ENCODE measurements around the gene RMRP.

RMRP gene

DNA sequence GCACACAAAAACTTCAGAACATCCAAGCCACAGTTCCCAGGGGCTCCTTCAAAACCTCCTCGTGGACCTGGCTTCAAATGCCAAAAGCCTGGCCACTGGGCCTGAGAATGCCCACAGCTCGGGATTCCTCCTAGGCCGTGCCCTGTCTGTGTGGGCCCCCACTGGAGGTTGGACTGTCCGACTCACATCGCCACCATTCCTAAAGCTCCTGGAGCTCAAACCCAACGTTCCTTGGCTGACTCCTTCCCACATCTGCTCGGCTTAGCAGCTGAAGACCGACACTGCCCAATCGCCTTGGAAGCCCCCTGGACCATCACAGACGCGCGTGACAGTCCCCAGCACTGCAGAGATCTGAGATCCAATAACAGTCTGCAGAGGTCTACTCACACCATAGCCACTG lies 14.8 kb downstream of the RMRP start:
- TF ChIP-seq SIN3A (IDR thresholded peaks at IDR 0.05; ENCODE audit: borderline replicate concordance, insufficient read depth, low read length) (no peak), TAF1 (IDR thresholded peaks at IDR 0.05; ENCODE audit: borderline replicate concordance, insufficient read depth, low read length) (no peak), POLR2AphosphoS5 (IDR thresholded peaks at IDR 0.05; ENCODE audit: low read depth, low read length) (no peak), FOXP2 (optimal IDR thresholded peaks at IDR 0.05; ENCODE audit: borderline replicate concordance, extremely low read depth, extremely low read length, insufficient read depth) (no peak)
- TF ChIP-seq, protein P1, sequence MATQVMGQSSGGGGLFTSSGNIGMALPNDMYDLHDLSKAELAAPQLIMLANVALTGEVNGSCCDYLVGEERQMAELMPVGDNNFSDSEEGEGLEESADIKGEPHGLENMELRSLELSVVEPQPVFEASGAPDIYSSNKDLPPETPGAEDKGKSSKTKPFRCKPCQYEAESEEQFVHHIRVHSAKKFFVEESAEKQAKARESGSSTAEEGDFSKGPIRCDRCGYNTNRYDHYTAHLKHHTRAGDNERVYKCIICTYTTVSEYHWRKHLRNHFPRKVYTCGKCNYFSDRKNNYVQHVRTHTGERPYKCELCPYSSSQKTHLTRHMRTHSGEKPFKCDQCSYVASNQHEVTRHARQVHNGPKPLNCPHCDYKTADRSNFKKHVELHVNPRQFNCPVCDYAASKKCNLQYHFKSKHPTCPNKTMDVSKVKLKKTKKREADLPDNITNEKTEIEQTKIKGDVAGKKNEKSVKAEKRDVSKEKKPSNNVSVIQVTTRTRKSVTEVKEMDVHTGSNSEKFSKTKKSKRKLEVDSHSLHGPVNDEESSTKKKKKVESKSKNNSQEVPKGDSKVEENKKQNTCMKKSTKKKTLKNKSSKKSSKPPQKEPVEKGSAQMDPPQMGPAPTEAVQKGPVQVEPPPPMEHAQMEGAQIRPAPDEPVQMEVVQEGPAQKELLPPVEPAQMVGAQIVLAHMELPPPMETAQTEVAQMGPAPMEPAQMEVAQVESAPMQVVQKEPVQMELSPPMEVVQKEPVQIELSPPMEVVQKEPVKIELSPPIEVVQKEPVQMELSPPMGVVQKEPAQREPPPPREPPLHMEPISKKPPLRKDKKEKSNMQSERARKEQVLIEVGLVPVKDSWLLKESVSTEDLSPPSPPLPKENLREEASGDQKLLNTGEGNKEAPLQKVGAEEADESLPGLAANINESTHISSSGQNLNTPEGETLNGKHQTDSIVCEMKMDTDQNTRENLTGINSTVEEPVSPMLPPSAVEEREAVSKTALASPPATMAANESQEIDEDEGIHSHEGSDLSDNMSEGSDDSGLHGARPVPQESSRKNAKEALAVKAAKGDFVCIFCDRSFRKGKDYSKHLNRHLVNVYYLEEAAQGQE (IDR thresholded peaks at IDR 0.05; ENCODE audit: insufficient read depth in 1 of 2, low read depth in 2 of 2, low read length in 2 of 2), result no peak

DNA sequence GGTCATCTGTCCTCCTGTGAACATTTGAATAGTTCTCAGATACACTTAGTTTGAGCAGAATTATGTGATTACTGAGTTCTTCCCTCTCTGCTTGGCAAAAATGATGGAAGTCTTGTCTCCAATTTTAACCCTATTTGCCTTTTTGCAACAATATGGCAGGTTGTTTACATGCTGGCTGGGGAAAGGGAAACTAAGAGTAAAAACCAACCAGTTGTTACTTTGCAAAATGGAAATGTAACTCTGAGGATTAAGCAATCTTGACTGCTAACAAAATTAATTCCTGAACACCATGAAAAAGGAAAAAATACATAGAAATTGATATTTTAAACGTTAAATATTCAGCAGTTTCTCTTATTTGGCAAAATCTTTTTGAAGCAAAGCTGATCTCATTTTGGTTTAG lies 18.2 kb downstream of the RMRP start:
- TF ChIP-seq SIN3A (IDR thresholded peaks at IDR 0.05; ENCODE audit: borderline replicate concordance, insufficient read depth, low read length) (no peak), POLR2AphosphoS5 (IDR thresholded peaks at IDR 0.05; ENCODE audit: low read depth, low read length) (no peak), FOXP2 (optimal IDR thresholded peaks at IDR 0.05; ENCODE audit: borderline replicate concordance, extremely low read depth, extremely low read length, insufficient read depth) (no peak), TAF1 (IDR thresholded peaks at IDR 0.05; ENCODE audit: borderline replicate concordance, insufficient read depth, low read length) (no peak)
- TF ChIP-seq, protein P1 (IDR thresholded peaks at IDR 0.05; ENCODE audit: insufficient read depth in 1 of 2, low read depth in 2 of 2, low read length in 2 of 2), result no peak

DNA sequence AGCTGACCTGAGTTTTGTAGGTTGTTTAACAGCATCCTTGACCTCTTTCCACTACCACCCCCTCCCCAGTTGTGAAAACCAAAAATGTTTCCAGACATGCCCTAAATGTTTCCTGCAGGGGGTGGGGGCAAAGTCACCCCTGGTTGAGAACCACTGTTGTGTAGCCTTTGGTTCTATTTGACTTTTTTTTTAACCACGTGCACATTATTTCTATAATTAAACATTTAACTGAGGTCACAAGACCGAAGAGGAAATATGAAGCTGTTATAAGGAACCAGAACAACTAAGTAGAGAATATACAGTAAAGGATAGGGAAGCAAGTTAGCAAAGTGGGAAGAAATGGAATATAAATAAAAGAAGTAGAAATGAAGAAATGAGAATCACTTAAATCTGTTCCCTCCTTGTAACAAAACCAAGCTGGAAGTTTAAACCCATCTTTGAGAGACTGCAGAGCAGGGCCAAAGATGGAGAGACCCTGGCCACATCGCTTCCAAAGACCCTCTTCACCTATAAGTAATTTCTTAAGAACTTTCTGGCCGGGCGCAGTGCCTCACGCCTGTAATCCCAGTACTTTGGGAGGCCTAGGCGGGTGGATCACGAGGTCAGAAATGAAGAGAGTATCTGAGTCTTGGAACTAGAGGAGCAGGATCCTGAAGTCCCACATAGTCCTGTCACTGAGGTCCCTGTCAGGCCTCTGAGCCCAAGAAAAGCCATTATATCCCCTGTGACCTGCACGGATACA lies 21.5 kb downstream of the RMRP start:
- TF ChIP-seq POLR2AphosphoS5 (IDR thresholded peaks at IDR 0.05; ENCODE audit: low read depth, low read length) (no peak), FOXP2 (optimal IDR thresholded peaks at IDR 0.05; ENCODE audit: borderline replicate concordance, extremely low read depth, extremely low read length, insufficient read depth) (no peak), SIN3A (IDR thresholded peaks at IDR 0.05; ENCODE audit: borderline replicate concordance, insufficient read depth, low read length) (no peak), TAF1 (IDR thresholded peaks at IDR 0.05; ENCODE audit: borderline replicate concordance, insufficient read depth, low read length) (no peak)
- TF ChIP-seq, protein P1 (IDR thresholded peaks at IDR 0.05; ENCODE audit: insufficient read depth in 1 of 2, low read depth in 2 of 2, low read length in 2 of 2), result no peak

DNA sequence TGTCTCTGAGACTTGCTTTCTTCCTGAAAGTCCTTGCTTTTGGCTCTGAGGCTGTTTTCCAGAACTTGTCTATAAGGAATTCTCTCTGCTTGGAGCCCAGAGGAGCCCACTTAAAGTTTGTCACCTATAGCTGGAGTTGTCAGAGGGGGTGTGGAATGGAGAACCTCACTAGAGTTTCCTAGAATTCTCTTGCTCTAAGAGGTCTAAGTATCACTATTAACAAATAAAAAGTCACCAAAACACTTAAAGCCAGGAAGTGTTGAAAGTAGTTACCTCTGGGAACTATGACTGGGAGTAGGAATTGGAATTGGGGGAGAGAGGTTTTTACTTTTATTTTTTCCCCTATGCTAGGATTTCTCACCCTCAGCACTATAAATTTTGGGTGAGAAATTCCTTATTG lies 22.1 kb downstream of the RMRP start:
- TF ChIP-seq SIN3A (IDR thresholded peaks at IDR 0.05; ENCODE audit: borderline replicate concordance, insufficient read depth, low read length), result no peak
- TF ChIP-seq POLR2AphosphoS5 (IDR thresholded peaks at IDR 0.05; ENCODE audit: low read depth, low read length), result no peak
- TF ChIP-seq, protein P1 (IDR thresholded peaks at IDR 0.05; ENCODE audit: insufficient read depth in 1 of 2, low read depth in 2 of 2, low read length in 2 of 2), result no peak
- TF ChIP-seq FOXP2 (optimal IDR thresholded peaks at IDR 0.05; ENCODE audit: borderline replicate concordance, extremely low read depth, extremely low read length, insufficient read depth), result no peak
- TF ChIP-seq TAF1 (IDR thresholded peaks at IDR 0.05; ENCODE audit: borderline replicate concordance, insufficient read depth, low read length), result no peak

Measured in PFSK-1 (cell line).